GM23248 (cell line): Measurements from ENCODE around the gene TLL2.

Experiments used
- EZH2 ChIP-seq: fragments of 200-600 bp; sonication (generic); IDR thresholded peaks from 2 replicates; pipeline ENCODE4 v1.6.1; 2018; ENCODE audit warnings: antibody characterized with exemption, mild to moderate bottlenecking; ENCODE audit not compliant: insufficient read depth, poor library complexity, severe bottlenecking
- EZH2phosphoT487 ChIP-seq: fragments of 200-600 bp; sonication (generic); IDR thresholded peaks from 2 replicates; pipeline ENCODE4 v1.6.1; 2018; ENCODE audit warnings: antibody characterized with exemption, moderate library complexity, mild to moderate bottlenecking, low read depth; ENCODE audit not compliant: insufficient read depth

DNA sequence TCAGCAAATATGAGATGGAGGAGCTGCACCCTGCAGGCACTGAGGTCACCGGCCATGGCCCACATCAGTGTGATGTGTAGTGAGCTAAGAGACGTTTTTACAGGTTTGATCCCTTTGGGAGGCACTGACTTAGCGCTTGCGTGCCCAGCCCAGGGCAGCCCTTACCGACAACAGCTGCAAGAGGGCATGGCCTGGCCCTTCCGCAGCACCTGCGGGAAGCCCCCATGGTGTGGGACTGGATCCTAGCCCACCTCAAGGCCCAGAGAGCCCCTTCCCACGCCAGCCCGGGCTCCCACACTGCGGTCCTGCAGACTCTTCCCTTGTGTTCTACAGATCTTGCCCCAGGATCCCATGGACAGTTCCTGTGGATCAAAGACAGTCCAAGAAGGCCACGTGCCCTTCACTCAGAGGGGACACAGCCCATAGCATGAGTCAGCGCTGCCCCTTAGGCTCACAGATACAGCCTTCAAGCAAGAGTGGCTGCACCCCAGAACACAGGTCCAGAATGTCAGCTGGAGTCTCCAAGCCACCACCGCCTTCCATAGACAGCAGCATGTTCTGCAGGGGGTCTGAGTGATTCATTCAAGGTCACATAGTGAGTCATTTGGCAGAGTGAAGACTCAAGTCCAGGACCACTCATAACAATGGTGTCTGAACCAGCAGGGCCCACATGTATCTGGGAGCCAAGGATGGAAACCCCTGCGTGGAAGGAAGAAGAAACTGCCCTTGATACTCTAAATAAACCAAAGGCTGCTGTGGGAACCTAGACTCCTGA is 25.4 kb downstream of the TLL2 start:
- no peak for TF ChIP-seq EZH2
- TF ChIP-seq EZH2phosphoT487 = no peak
